SKM-1 (cell line): ENCODE data around the gene TXNDC2.
A peak's percentile ranks its signal among the peaks of the same experiment; 100 is the strongest.
"Not testable (repeated sequence)": the region's sequence is repeated elsewhere in the genome, so short reads cannot be mapped to it uniquely, and the experiment has no call there.

ENCODE experiments used
- DNase-seq: peaks from one replicate; lab custom pipeline; 2025; ENCODE audit not compliant: unreplicated experiment; lab: John Stamatoyannopoulos, UW

The TXNDC2 gene

GRCh38 chr18:9912285-9912684, 26.5 kb downstream of the TXNDC2 start:
- DNase-seq = not testable (repeated sequence)

DNA sequence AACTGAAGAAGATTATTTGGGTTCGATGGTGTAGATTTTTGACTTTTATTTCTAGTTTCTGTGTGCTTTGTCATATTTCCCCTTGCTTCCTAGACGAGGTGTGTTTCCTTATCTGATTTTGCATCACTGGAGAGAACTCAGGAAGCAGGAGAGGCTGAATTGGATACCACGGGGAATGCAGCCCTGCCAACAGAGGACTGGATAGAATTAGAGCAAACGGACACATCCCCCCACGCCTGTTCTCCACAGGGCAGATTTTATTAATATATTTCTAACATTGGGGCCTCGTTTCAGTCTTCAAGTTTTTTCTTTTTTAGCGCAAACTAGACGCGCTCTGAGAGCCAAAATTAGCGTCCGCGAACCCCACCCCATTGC, 27.4 kb downstream of the TXNDC2 start:
- no peak for DNase-seq

- DNase-seq = peak; percentile 95
Measured at GRCh38 chr18:9913526-9914333, 28.0 kb downstream of the TXNDC2 start, which contains the start of gene VAPA. VAPA (plus strand) TSS chr18:9914016; CDS start chr18:9914257, 241 bp downstream.

DNA sequence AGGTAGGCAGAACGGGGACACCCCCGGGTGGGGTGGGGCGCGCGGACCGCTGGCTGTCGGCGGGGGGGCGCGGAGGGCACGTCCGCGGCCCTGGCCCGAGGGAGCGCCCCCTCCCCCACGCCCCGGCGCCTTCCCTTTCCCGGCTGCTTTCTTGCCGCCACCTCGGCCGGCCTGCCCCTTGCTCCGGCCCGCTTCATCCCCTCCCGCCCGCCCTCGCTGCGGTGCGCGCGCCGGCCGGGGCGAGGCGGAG, 28.5 kb downstream of the TXNDC2 start:
- no peak for DNase-seq

- peak; percentile 48 for DNase-seq
Measured at GRCh38 chr18:9914584-9915290, 29.0 kb downstream of the TXNDC2 start.

- no peak for DNase-seq
Measured at GRCh38 chr18:9915291-9916076, 29.7 kb downstream of the TXNDC2 start.

GRCh38 chr18:9916077-9916639, 30.4 kb downstream of the TXNDC2 start:
- no peak for DNase-seq

DNA sequence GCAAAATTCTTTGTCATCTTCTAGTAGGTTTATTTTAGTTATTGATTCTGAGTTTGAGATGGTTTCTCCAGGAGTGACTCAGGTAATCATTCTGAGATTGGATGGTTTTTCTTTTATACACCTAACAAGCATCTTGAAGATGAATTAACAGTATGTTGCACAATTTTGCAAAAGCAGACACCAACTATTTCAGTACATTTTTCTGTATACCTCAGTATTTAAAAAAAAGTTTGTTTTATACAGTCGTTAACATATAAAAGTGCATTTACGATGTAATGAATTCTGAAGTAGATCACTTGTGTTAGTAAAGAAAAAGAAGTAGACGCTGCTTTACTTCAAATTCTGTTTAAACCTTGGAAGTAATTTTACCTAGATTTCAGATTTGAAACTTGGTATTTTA, 31.0 kb downstream of the TXNDC2 start:
- no peak for DNase-seq

- DNase-seq = no peak
Measured at GRCh38 chr18:9918016-9918680, 32.4 kb downstream of the TXNDC2 start.

DNA sequence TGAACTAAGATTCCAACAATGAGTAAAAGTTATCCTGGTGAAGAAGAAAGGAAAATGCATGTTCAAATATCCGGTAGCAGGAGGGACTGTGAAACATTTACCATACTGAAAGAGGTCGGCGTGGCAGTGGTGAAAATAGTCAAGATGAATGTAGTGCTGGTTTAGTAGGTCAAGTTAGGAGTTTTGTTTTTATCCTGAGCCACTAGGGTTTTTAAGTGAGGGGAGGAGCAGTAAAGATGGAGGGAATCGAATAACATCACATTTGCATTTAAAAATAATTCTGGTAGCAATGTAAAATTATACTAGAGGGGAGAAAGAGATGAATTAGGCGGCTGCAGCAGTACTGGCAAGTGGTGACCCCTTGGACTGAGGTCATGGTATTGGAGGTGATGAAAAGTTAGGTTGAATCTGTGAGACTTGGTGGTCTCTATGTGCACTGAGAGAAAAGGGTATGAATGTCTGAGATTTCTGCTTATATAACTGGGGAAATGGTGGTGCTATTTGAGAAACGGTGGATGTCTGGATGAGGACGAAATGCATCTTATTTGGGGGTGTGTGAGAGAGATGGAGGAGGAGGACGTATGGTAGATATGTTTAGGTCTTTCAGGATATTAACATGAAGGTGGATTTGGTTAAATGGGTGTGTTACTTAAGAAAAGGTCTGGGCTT, 33.9 kb downstream of the TXNDC2 start:
- no peak for DNase-seq

GRCh38 chr18:9922592-9923311, 37.0 kb downstream of the TXNDC2 start:
- no peak for DNase-seq

DNA sequence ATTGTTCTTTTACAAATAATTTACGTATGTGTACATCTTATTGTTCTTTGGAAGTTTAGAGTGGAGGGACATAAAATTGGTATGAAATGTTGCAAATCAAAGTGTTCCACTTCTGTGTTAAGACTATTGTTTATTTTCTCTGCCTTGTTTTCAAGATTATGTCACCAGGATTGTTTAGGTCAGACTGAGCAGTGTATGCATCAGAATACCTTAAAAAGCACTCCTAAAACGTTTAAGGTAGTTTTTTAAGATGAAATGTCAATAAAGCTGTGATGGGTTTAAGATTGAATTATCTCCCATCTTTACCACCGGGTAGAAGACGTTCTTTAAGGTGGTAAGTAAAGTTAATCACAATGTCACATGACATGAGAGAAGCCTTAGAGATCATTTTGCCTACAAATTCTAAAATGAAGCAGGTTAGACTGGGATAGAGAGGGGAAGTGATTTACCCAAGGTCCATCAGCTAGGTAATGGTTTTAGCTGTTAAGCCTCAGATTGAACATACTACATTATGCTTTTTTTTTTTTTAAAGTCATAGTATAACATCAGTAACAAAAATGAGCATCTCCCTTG, 38.7 kb downstream of the TXNDC2 start:
- no peak for DNase-seq

DNA sequence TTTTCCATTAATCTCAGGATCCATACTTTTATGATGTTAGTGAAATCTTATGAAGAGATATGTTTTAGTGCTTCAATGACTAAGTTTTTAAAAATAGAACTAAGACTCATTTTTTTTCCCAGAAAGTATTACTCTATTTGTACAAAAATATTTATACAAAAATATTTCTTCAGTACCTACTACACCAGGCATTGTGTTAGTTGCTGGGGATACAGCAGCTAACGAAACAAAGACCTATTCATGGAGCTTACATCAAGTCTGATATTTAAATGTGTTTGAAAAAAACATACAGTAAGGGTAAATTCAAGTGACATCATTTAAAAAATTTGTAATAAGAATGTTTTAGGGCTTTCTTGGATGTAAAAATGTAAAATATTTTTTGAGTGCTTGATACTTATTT, 39.6 kb downstream of the TXNDC2 start:
- no peak for DNase-seq

GRCh38 chr18:9925795-9926194, 40.0 kb downstream of the TXNDC2 start:
- no peak for DNase-seq

- no peak for DNase-seq
Measured at GRCh38 chr18:9926223-9926894, 40.6 kb downstream of the TXNDC2 start.

GRCh38 chr18:9926977-9927376, 41.2 kb downstream of the TXNDC2 start:
- no peak for DNase-seq

DNA sequence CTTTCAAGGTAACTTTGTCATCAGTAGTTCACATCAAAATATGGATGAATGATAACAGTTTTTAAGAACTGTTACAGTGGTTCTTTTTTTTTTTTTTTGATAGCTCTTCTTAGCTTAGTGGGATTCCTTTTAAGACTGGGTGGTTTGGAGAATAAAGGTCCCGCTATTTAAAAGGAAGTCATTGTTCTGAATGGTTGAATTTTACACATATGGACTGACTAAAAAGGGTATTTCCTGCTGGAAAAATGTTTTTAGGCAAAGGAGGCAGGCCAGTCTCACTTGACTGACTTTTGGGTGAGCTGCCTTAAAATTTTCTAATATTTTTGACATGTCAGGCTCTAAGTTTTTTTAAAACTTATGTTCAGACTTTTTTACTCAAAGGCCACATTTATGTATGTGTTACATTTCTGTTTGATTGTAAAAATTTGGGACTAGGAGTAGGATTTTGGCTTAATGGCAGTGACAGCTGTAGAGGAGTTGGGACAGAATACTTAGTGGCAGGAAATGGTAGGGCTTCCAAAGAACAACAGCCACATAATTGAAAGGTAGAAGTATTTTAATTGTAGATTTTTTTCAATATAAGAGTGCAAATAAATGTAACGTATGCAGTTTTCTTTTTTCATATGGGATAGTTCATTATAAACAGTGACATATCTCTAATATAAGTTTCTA, 41.8 kb downstream of the TXNDC2 start:
- DNase-seq = no peak

DNA sequence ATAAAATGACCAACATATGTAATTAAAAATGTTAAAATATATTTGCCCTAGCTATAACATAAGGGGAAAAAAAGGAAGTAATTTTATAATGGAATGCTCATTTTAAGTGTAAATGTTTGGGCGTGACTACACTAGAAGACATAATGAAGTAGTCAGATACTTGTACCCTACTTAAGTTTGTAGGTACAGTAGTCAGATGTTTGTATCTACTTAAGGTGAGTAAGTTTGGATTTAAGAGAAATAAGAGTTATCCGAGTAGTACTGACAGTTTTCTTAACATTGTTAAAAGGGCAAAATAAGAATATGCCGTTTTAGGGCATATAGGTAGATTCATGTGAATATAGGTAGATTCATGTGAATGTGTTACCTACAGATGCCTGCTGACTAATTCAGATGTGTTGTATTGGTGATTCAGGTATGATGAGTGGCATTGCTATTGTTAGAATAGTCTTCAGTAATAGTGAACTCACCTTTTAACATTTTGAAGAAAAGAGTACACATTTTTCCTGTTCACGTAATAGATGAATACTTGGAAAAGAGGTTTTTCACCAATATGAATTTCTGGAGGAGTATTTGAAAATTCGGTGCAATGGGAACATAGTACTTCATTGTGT, 43.0 kb downstream of the TXNDC2 start:
- no peak for DNase-seq
